ENCODE measurements around the gene CHADL.
A peak's percentile ranks its signal among the peaks of the same experiment; 100 is the strongest.

CHADL gene

DNA sequence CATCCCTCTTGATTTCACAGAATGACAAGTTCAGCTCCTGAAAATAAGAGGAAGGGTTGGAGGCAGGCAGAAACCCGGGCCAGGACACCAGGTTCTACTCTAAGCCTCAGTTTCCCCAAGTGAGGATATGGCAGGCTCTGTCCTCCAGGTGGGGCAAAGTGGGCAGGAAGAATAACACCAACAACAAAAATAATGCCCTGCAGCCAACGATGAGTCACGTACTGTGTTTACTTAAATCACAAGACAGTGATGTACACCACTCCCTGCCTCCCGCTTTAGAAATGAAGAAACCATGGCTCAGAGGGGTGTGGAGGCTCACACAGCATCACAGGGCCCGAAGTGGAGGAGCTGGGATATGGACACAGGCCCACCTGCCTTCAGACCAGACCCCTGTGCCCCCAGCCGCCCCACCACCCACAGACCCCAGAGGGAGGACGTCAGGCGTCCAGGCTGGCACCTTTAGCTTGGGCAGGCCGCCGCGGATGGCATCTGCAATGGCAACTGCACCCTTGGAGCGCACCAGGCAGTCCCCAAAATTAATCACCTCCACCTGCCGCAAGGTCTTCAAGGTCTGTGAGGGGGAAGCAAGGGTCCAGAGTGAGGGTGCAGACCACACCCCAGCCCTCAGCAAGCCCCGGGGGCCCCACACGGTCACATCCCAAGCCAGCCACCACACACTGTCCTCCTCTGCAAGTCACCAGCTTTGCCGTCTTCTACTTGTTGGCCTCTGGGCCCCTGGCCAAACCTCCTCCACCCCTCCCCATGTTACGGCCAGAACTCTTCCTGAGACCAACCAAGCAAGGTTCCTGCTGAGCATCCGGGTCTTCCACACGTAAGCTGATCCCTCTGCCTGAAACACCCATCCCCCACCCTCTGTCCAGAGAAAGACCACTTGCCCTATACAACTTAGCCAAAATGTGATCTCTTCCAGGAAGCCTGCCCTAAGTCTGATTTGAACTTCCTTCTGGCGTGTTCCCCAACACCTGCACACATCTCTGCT, 15.8 kb upstream of the CHADL start:
- no peak for DNase-seq (ENCODE audit: low read depth in 2 of 3, low spot score in 1 of 3)

GRCh38 chr22:41254230-41254629, 13.5 kb upstream of the CHADL start:
- no peak for DNase-seq (ENCODE audit: low read depth in 2 of 3, low spot score in 1 of 3)

- DNase-seq (ENCODE audit: low read depth in 2 of 3, low spot score in 1 of 3): no peak
Observed at GRCh38 chr22:41252365-41252764, 11.6 kb upstream of the CHADL start.

- DNase-seq (ENCODE audit: low read depth in 2 of 3, low spot score in 1 of 3): no peak
Observed at GRCh38 chr22:41250127-41250526, 9.4 kb upstream of the CHADL start.

DNA sequence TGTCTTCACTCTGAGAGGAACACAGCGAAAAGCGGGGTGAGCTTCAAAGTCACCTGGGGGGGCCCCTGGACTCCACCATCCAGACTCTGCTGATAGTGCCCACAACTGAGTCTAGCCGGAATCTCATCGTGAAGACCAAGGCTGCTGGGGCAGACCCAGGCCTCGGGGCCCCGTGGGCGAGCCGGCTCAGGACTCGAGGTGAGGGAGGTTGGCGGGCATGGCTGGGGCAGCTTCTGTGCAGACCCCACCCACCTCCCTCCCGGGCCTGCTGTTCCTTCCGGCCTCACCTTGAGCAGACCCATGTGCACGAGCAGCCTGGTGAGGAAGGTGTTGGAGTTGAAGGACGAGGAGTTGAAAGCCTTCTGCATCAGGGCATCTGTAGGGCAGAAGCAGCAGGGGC, 8.7 kb upstream of the CHADL start:
- no peak for DNase-seq (ENCODE audit: low read depth in 2 of 3, low spot score in 1 of 3)

- no peak for DNase-seq (ENCODE audit: low read depth in 2 of 3, low spot score in 1 of 3)
Observed at GRCh38 chr22:41248758-41249157, 8.0 kb upstream of the CHADL start.

DNA sequence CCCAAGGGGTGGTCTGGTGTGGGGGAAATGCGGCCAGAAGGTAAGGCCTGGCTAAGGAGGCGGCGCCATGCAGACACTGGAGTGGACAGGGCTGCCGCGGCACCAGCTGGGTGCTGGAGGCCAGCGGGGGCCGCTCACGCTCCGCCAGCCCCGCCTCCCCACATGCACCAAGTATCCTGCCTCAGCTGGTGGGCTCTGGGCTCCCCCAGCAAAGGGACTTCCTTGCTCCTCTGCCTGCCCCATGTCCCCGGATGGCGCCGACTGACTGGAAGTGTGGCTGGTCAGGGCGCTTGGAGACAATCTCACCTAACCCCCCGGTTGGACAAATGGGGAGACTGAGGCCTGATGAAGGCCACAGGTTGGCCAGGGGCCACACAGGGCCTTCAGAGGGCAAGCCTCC, 7.6 kb upstream of the CHADL start:
- no peak for DNase-seq (ENCODE audit: low read depth in 2 of 3, low spot score in 1 of 3)

GRCh38 chr22:41247703-41248102, 7.0 kb upstream of the CHADL start:
- no peak for DNase-seq (ENCODE audit: low read depth in 2 of 3, low spot score in 1 of 3)

DNA sequence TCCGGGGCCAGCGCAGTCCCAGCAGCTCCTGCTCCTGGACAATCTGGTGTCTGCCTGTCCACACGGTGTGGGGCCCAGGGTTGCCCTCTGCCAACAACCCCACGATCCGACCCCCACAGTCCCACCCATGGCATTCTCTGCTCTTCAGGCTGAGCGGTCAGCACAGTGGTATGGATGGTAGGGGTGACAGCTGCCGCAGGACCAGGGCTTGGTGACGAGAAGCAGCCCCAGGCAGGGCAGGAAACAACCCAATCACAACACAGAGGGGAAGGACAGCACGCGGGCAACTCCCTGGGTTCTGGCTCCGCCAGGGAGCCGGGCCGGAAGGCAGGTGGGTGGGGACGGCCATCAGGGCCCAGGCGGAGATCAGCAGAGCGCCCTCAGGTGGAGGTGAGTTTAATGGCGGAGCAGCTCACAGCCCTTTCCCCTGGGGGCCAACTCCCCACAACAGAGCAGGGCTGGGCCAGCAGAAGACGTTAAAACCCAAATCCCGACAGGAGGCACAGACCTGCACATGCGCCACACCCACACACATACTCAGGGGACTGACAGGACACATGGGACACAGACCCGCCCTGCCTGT, 5.3 kb upstream of the CHADL start:
- DNase-seq (ENCODE audit: low read depth in 2 of 3, low spot score in 1 of 3): no peak

DNA sequence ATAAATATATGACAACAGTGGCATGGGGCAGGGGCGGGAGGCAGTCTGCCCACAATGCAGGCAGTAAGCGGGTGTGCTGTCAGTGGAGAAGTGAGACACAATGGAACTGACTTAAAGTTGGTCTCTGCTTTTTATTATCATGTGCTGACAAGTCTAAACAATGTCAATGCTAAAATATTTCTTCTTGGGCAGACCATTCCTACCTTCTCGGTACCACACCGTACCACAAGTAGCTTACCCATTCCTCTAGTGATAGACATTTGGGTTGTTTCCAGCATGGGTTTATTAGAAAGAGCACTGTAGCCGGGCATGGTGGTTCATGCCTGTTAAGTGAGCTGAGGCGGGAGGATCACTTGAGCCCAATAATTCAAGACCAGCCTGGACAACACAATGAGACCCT, 2.6 kb upstream of the CHADL start:
- no peak for DNase-seq (ENCODE audit: low read depth in 2 of 3, low spot score in 1 of 3)

DNA sequence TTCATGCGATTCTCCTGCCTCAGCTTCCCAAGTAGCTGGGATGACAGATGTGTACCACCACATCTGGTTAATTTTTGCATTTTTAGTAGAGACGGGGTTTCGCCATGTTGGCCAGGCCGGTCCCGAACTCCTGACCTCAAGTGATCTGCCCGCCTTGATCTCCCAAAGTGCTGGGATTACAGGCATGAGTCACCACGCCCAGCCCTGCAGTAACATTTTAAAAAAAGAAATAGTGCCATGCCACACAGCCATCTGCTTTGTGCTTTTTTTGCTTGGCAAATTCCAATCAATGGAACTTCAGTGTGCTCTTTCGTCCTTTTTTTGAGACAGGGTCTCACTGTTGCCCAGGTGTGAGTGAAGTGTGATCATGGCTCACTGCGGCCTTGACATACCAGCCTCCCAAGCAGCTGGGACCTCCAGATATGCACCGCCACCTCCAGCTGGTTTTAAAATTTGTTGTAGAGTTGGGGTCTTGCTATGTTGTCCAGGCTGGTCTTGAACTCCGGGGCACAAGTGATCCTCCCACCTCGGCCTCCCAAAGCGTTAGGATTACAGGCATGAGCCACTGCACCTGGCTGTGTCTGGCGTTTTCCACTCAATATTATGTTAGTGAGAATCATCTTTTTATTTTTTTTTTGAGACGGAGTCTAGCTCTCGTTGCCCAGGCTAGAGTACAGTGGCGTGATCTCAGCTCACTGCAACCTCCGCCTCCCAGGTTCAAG, 1.8 kb upstream of the CHADL start:
- DNase-seq (ENCODE audit: low read depth in 2 of 3, low spot score in 1 of 3): no peak

GRCh38 chr22:41241133-41241676, 474 bp upstream of the CHADL start:
- DNase-seq (ENCODE audit: low read depth in 2 of 3, low spot score in 1 of 3): no peak

- no peak for DNase-seq (ENCODE audit: low read depth in 2 of 3, low spot score in 1 of 3)
Observed at GRCh38 chr22:41239443-41240128, 1.1 kb downstream of the CHADL start.

GRCh38 chr22:41238570-41239442, 1.9 kb downstream of the CHADL start:
- no peak for DNase-seq (ENCODE audit: low read depth in 2 of 3, low spot score in 1 of 3)

- peak; percentile 61 to 72 (median 69) for DNase-seq (ENCODE audit: low read depth in 2 of 3, low spot score in 1 of 3)
Observed at GRCh38 chr22:41237707-41238569, 2.8 kb downstream of the CHADL start.

GRCh38 chr22:41237036-41237706, 3.6 kb downstream of the CHADL start:
- no peak for DNase-seq (ENCODE audit: low read depth in 2 of 3, low spot score in 1 of 3)

GRCh38 chr22:41234815-41235695, 5.7 kb downstream of the CHADL start:
- DNase-seq (ENCODE audit: low read depth in 2 of 3, low spot score in 1 of 3): no peak

- no peak for DNase-seq (ENCODE audit: low read depth in 2 of 3, low spot score in 1 of 3)
Observed at GRCh38 chr22:41231369-41231768, 9.4 kb downstream of the CHADL start.
